Neural cell (in vitro differentiated cells): ENCODE measurements around the gene BBS12. TPM values are rescaled to one million over a fixed set of nuclear protein-coding genes. Genes with fewer than 3 reads are reported as not detected.

ENCODE experiments used
- H2AFZ ChIP-seq: fragments of 200-600, 300-800 bp; sonication (generic), shearing (Covaris generic); 2 replicates; pipeline ENCODE4 v1.6.0; 2014; ENCODE audit warnings: low read depth, mild to moderate bottlenecking, antibody characterized with exemption, low read length, moderate library complexity
- H3F3A ChIP-seq: fragments of 200-600 bp; shearing (Covaris generic); 2 replicates; pipeline ENCODE4 v1.6.1; 2016; ENCODE audit warnings: mild to moderate bottlenecking, moderate library complexity, mixed read lengths, antibody characterized with exemption, low read length; ENCODE audit not compliant: insufficient read depth, poor library complexity, severe bottlenecking
- H3K27ac ChIP-seq: fragments of 200-600, 300-800 bp; sonication (generic), shearing (Covaris generic); 2 replicates; pipeline ENCODE4 v1.5.1; 2014; ENCODE audit warnings: mild to moderate bottlenecking, low read length, moderate library complexity
- H3K27me3 ChIP-seq: fragments of 300-800, 200-600 bp; sonication (generic), shearing (Covaris generic); 2 replicates; pipeline ENCODE4 v1.6.0; 2014; ENCODE audit warnings: mild to moderate bottlenecking, low read depth, low read length, moderate library complexity; ENCODE audit not compliant: insufficient read depth
- H3K36me3 ChIP-seq: fragments of 300-800, 200-600 bp; sonication (generic), shearing (Covaris generic); 2 replicates; pipeline ENCODE4 v1.5.1; 2014; ENCODE audit warnings: mild to moderate bottlenecking, antibody characterized with exemption, low read length, moderate library complexity; ENCODE audit not compliant: insufficient read depth
- H3K4me2 ChIP-seq: fragments of 300-800, 200-600 bp; sonication (generic), shearing (Covaris generic); 2 replicates; pipeline ENCODE4 v1.6.0; 2014; ENCODE audit warnings: mild to moderate bottlenecking, low read length
- H3K4me3 ChIP-seq: fragments of 300-800, 200-600 bp; sonication (generic), shearing (Covaris generic); 2 replicates; pipeline ENCODE4 v1.5.1; 2014; ENCODE audit warnings: mild to moderate bottlenecking, low read length, moderate library complexity
- H3K79me2 ChIP-seq: fragments of 200-600 bp; shearing (Covaris generic); replicated peaks from 2 replicates; pipeline ENCODE4 v1.6.0; 2014; ENCODE audit warnings: mild to moderate bottlenecking, low read length, moderate library complexity; ENCODE audit not compliant: insufficient read depth
- H3K9ac ChIP-seq: fragments of 300-800, 200-600 bp; sonication (generic), shearing (Covaris generic); 2 replicates; pipeline ENCODE4 v1.6.1; 2016; ENCODE audit warnings: mild to moderate bottlenecking, low read length, mixed read lengths
- H3K9me2 ChIP-seq: fragments of 200-600 bp; shearing (Covaris generic); 2 replicates; pipeline ENCODE4 v1.6.1; 2016; ENCODE audit warnings: mild to moderate bottlenecking, low read length, mixed read lengths; ENCODE audit not compliant: insufficient read depth
- H3K9me3 ChIP-seq: fragments of 200-600, 300-800 bp; sonication (generic), shearing (Covaris generic); 2 replicates; pipeline ENCODE4 v1.6.1; 2016; ENCODE audit warnings: mild to moderate bottlenecking, mixed run types, low read length, moderate library complexity, mixed read lengths
- H4K20me1 ChIP-seq: fragments of 200-600 bp; shearing (Covaris generic); 2 replicates; pipeline ENCODE4 v1.6.1; 2016; ENCODE audit warnings: mild to moderate bottlenecking, mixed run types; ENCODE audit not compliant: insufficient read depth
- EP300 ChIP-seq: fragments of 450-650 bp; conservative IDR thresholded peaks from 2 replicates; pipeline ENCODE4 v1.6.1; 2014; ENCODE audit warnings: antibody characterized with exemption, mild to moderate bottlenecking, moderate library complexity; ENCODE audit not compliant: poor library complexity, severe bottlenecking
- EZH2 ChIP-seq: fragments of 200-600, 300-800 bp; shearing (Covaris generic), sonication (generic); IDR thresholded peaks from 2 replicates; pipeline ENCODE4 v1.6.1; 2014; ENCODE audit warnings: antibody characterized with exemption, low read length, borderline replicate concordance, mild to moderate bottlenecking; ENCODE audit not compliant: insufficient read depth, poor library complexity, severe bottlenecking
- MXI1 ChIP-seq: fragments of 450-650 bp; conservative IDR thresholded peaks from 2 replicates; pipeline ENCODE4 v1.6.1; 2014; ENCODE audit warnings: antibody characterized with exemption, mild to moderate bottlenecking; ENCODE audit not compliant: poor library complexity, severe bottlenecking
- POLR2AphosphoS5 ChIP-seq: IDR thresholded peaks from 2 replicates; pipeline ENCODE4 v1.6.1; 2012
- RAD21 ChIP-seq: fragments of 450-650 bp; conservative IDR thresholded peaks from 2 replicates; pipeline ENCODE4 v1.6.1; 2014; ENCODE audit warnings: antibody characterized with exemption, mild to moderate bottlenecking, moderate library complexity
- REST ChIP-seq: IDR thresholded peaks from 2 replicates; pipeline ENCODE4 v1.6.1; 2012; ENCODE audit warnings: borderline replicate concordance
- SMC3 ChIP-seq: fragments of 450-650 bp; conservative IDR thresholded peaks from 2 replicates; pipeline ENCODE4 v1.6.1; 2014; ENCODE audit warnings: antibody characterized with exemption, mild to moderate bottlenecking, moderate library complexity; ENCODE audit not compliant: poor library complexity
- TAF1 ChIP-seq: IDR thresholded peaks from 2 replicates; pipeline ENCODE4 v1.6.1; 2012; ENCODE audit warnings: low read depth
- polyA plus RNA-seq: library from polyadenylated mRNA; depleted of rRNA; stranded (reverse); fragments of >200 nt; gene quantifications from 2 replicates; pipeline ENCODE4 v1.2.3, GENCODE V29; 2014
- TF ChIP-seq, protein P1 (sequence below): fragments of 450-650 bp; IDR thresholded peaks from 2 replicates; pipeline ENCODE4 v1.5.1; 2014; ENCODE audit warnings: antibody characterized with exemption, mild to moderate bottlenecking, moderate library complexity; ENCODE audit not compliant: poor library complexity, severe bottlenecking

Gene BBS12
- polyA plus RNA-seq, 1 donor from 2014 or later: 3.7 TPM

DNA sequence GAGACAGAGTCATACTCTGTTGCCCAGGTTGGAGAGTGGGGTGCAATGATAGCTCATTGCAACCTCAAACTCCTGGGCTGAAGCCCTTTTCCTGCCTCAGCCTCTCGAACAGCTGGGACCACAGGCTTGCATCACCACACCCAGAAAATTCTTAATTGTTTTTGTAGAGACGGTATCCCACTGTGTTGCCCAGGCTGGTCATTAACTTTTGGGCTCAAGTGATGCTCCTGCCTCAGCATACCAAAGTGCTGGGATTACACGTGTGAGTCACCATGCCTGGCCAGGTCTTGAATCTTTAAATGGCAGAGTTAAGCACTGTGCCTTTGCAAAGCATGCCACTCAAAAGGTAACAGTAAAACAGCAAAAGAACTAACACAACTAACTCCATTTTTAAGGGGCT lies 28.6 kb upstream of the BBS12 start:
- TF ChIP-seq RAD21 (no peak), MXI1 (no peak), EP300 (no peak), REST (no peak), SMC3 (no peak), EZH2 (no peak)
- TF ChIP-seq, protein P1, sequence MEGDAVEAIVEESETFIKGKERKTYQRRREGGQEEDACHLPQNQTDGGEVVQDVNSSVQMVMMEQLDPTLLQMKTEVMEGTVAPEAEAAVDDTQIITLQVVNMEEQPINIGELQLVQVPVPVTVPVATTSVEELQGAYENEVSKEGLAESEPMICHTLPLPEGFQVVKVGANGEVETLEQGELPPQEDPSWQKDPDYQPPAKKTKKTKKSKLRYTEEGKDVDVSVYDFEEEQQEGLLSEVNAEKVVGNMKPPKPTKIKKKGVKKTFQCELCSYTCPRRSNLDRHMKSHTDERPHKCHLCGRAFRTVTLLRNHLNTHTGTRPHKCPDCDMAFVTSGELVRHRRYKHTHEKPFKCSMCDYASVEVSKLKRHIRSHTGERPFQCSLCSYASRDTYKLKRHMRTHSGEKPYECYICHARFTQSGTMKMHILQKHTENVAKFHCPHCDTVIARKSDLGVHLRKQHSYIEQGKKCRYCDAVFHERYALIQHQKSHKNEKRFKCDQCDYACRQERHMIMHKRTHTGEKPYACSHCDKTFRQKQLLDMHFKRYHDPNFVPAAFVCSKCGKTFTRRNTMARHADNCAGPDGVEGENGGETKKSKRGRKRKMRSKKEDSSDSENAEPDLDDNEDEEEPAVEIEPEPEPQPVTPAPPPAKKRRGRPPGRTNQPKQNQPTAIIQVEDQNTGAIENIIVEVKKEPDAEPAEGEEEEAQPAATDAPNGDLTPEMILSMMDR: no peak

GRCh38 chr4:122705009-122705408 lies 27.5 kb upstream of the BBS12 start:
- Histone ChIP-seq H4K20me1 (no peaks in the 10 kb centered on the region), H3K79me2 (no peaks in the 10 kb centered on the region), H3K4me3 (no peak overlapping the region), H3K27me3 (no peaks in the 10 kb centered on the region), H3K9ac (no peak overlapping the region), H3K4me2 (no peak overlapping the region), H3F3A (no peaks in the 10 kb centered on the region), H3K36me3 (no peaks in the 10 kb centered on the region), H2AFZ (no peak overlapping the region), H3K27ac (no peak overlapping the region), H3K9me3 (no peaks in the 10 kb centered on the region), H3K9me2 (no peaks in the 10 kb centered on the region)
- TF ChIP-seq EZH2: no peak
- TF ChIP-seq EP300: no peak
- TF ChIP-seq TAF1: no peak
- no peak for TF ChIP-seq REST
- no peak for TF ChIP-seq RAD21
- TF ChIP-seq MXI1: no peak
- TF ChIP-seq, protein P1: no peak
- no peak for TF ChIP-seq POLR2AphosphoS5
- TF ChIP-seq SMC3: no peak

More for the DNA sequence above, 28.6 kb upstream of the BBS12 start:
- H3K4me3 ChIP-seq: no peak overlapping the region
- no peaks in the 10 kb centered on the region for H3K27me3 ChIP-seq
- H3K9me2 ChIP-seq: no peaks in the 10 kb centered on the region
- H3F3A ChIP-seq: no peaks in the 10 kb centered on the region
- H3K9me3 ChIP-seq: no peaks in the 10 kb centered on the region
- H3K79me2 ChIP-seq: no peaks in the 10 kb centered on the region
- H3K27ac ChIP-seq: no peak overlapping the region
- H3K4me2 ChIP-seq: no peak overlapping the region
- no peaks in the 10 kb centered on the region for H3K36me3 ChIP-seq
- no peak overlapping the region for H3K9ac ChIP-seq
- H2AFZ ChIP-seq: no peak overlapping the region
- H4K20me1 ChIP-seq: no peaks in the 10 kb centered on the region
